GM18867 (cell line): ENCODE data around the gene PLCG2.
"Not testable (repeated sequence)": the region's sequence is repeated elsewhere in the genome, so short reads cannot be mapped to it uniquely, and the experiment has no call there.

Source experiments
- ATAC-seq: cut with Tn5 transposase; IDR thresholded peaks from one replicate; pipeline ENCODE4 v1.9.1; 2021; ENCODE audit warnings: mild to moderate bottlenecking, moderate library complexity; ENCODE audit not compliant: unreplicated experiment

Gene PLCG2

GRCh38 chr16:81786868-81787267, 7.8 kb downstream of the PLCG2 start:
- no peak for ATAC-seq

- ATAC-seq, result no peak
Measured at GRCh38 chr16:81787659-81788058, 8.6 kb downstream of the PLCG2 start.

- no peak for ATAC-seq
Measured at GRCh38 chr16:81790277-81790676, 11.2 kb downstream of the PLCG2 start.

- no peak for ATAC-seq
Measured at GRCh38 chr16:81790830-81791435, 11.8 kb downstream of the PLCG2 start.

- no peak for ATAC-seq
Measured at GRCh38 chr16:81792828-81793227, 13.7 kb downstream of the PLCG2 start.

- no peak for ATAC-seq
Measured at GRCh38 chr16:81795193-81795592, 16.1 kb downstream of the PLCG2 start.

GRCh38 chr16:81796035-81796434, 16.9 kb downstream of the PLCG2 start:
- ATAC-seq, result no peak

- no peak for ATAC-seq
Measured at GRCh38 chr16:81796583-81797346, 17.7 kb downstream of the PLCG2 start.

- peak; percentile 58 for ATAC-seq
Measured at GRCh38 chr16:81797443-81797842, 18.4 kb downstream of the PLCG2 start.

GRCh38 chr16:81798311-81799137, 19.4 kb downstream of the PLCG2 start:
- peak; percentile 38 for ATAC-seq

- ATAC-seq, result no peak
Measured at GRCh38 chr16:81799138-81799504, 20.0 kb downstream of the PLCG2 start.

GRCh38 chr16:81801724-81802123, 22.6 kb downstream of the PLCG2 start:
- ATAC-seq, result not testable (repeated sequence)

- ATAC-seq, result no peak
Measured at GRCh38 chr16:81803332-81803731, 24.2 kb downstream of the PLCG2 start.

GRCh38 chr16:81804134-81804610, 25.1 kb downstream of the PLCG2 start:
- ATAC-seq, result no peak

GRCh38 chr16:81806696-81807095, 27.6 kb downstream of the PLCG2 start:
- no peak for ATAC-seq

GRCh38 chr16:81807767-81808358, 28.8 kb downstream of the PLCG2 start:
- no peak for ATAC-seq

- peak; percentile 68 for ATAC-seq
Measured at GRCh38 chr16:81808933-81809480, 29.9 kb downstream of the PLCG2 start.

GRCh38 chr16:81809567-81809966, 30.5 kb downstream of the PLCG2 start:
- ATAC-seq, result no peak

GRCh38 chr16:81810361-81810760, 31.3 kb downstream of the PLCG2 start:
- peak; percentile 43 for ATAC-seq

- peak; percentile 41 for ATAC-seq
Measured at GRCh38 chr16:81810894-81811538, 31.9 kb downstream of the PLCG2 start.
